ENCODE measurements around the gene DHX40.

The DHX40 gene

DNA sequence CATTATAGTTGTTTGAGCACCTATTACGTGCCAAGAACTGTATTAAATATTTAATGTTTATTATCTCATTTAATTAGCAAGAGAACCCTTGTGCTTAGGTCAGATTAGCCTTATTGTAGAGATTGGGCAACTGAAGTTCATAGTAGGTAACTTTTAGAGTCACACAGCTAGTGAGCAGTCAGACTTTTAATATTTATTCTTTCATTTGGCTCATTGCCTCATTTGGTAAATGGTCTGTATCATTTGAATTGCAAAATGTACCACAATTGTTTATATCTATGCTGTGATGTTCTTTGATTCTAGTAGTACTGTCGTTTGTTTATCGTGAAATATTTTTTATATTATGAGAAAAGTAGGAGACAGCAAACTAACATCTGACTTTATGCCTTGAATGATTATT, 61.9 kb downstream of the DHX40 start:
- no peaks in the 10 kb centered on the region for H3K9me3 ChIP-seq (ENCODE audit: insufficient read depth, low read depth, low read length)
- DNase-seq: no peak

DNA sequence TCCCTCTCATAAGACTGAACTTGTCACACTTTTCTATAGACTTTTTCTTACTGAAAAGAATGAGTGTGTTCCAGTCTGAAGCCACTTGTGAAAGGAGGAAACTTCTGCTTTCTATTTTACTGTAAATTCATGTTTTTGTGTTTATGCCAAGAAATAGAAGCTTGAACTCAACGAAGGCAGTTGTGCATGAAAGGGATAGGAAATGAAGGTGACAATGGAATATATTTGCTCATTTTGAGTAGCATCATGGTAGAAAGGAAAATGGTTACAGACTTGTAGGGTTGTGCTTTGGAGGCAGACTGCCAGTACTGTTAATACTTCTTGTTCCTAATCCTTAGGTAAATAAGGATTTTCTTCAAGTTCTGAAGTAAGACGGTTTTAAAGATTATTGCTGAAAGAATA, 62.4 kb downstream of the DHX40 start:
- no peaks in the 10 kb centered on the region for H3K79me1 ChIP-seq (ENCODE audit: low read length)
- H3K4me2 ChIP-seq (ENCODE audit: low read length): no peak overlapping the region
- no peak overlapping the region for H4K91ac ChIP-seq (ENCODE audit: low read depth, low read length)
- H3K4me1 ChIP-seq (ENCODE audit: control insufficient read depth in 1 of 2, insufficient read depth in 2 of 2, low read length in 2 of 2): no peaks in the 10 kb centered on the region
- no peak overlapping the region for H4K12ac ChIP-seq (ENCODE audit: low read depth, low read length)
- no peaks in the 10 kb centered on the region for H3K27me3 ChIP-seq (ENCODE audit: insufficient read depth, low read length)
- no peak overlapping the region for H3K14ac ChIP-seq (ENCODE audit: low read length)
- no peak overlapping the region for H3K4me3 ChIP-seq (ENCODE audit: low read depth, low read length)
- peaks cover 19% of the 10 kb centered on the region for H3K79me2 ChIP-seq (ENCODE audit: control insufficient read depth, insufficient read depth, low read length, poor library complexity)
- H2AK5ac ChIP-seq (ENCODE audit: low read length): no peak overlapping the region
- no peak overlapping the region for H3K27ac ChIP-seq (ENCODE audit: low read depth, low read length)
- H2BK5ac ChIP-seq (ENCODE audit: low read depth, low read length, poor library complexity): no peak overlapping the region
- H2BK12ac ChIP-seq (ENCODE audit: low read length): no peak overlapping the region
- peaks cover 3% of the 10 kb centered on the region in 2 experiments for H3K36me3 ChIP-seq (ENCODE audit: control insufficient read depth in 1 of 2, insufficient read depth in 2 of 2, low read length in 2 of 2)
- no peak for DNase-seq
- no peak overlapping the region for H3K9ac ChIP-seq (ENCODE audit: low read length)
- no peak overlapping the region for H2AFZ ChIP-seq (ENCODE audit: insufficient read depth, low read length, poor library complexity)
- no peak overlapping the region for H2BK120ac ChIP-seq (ENCODE audit: insufficient read depth, low read length, poor library complexity)
- H3K23ac ChIP-seq (ENCODE audit: low read length): no peak overlapping the region
- no peak overlapping the region for H4K8ac ChIP-seq (ENCODE audit: low read depth, low read length)
- no peaks in the 10 kb centered on the region for H3K9me3 ChIP-seq (ENCODE audit: insufficient read depth, low read depth, low read length)
- H3K18ac ChIP-seq (ENCODE audit: low read length): no peak overlapping the region
- peak overlapping the region; percentile 9 for H3K4ac ChIP-seq (ENCODE audit: low read depth, low read length)
- no CpG with 5 or more reads among the region's 2 CpGs for WGBS (ENCODE audit: extremely low coverage, insufficient coverage, insufficient read length)

More for the DNA sequence above, 61.9 kb downstream of the DHX40 start:
- H3K9ac ChIP-seq (ENCODE audit: low read length): no peak overlapping the region
- H3K23ac ChIP-seq (ENCODE audit: low read length): no peak overlapping the region
- no peak overlapping the region for H3K4me2 ChIP-seq (ENCODE audit: low read length)
- H3K18ac ChIP-seq (ENCODE audit: low read length): no peak overlapping the region
- no peak overlapping the region for H3K14ac ChIP-seq (ENCODE audit: low read length)
- H2BK120ac ChIP-seq (ENCODE audit: insufficient read depth, low read length, poor library complexity): no peak overlapping the region
- H3K27ac ChIP-seq (ENCODE audit: low read depth, low read length): no peak overlapping the region
- H2AFZ ChIP-seq (ENCODE audit: insufficient read depth, low read length, poor library complexity): no peak overlapping the region
- H3K27me3 ChIP-seq (ENCODE audit: insufficient read depth, low read length): no peaks in the 10 kb centered on the region
- no peak overlapping the region for H4K91ac ChIP-seq (ENCODE audit: low read depth, low read length)
- H3K79me1 ChIP-seq (ENCODE audit: low read length): no peaks in the 10 kb centered on the region
- no peak overlapping the region for H2BK12ac ChIP-seq (ENCODE audit: low read length)
- no peak overlapping the region for H3K4me3 ChIP-seq (ENCODE audit: low read depth, low read length)
- 100% methylated on average over 2 of the region's 3 CpGs for WGBS (ENCODE audit: extremely low coverage, insufficient coverage, insufficient read length)
- no peak overlapping the region for H4K12ac ChIP-seq (ENCODE audit: low read depth, low read length)
- H2AK5ac ChIP-seq (ENCODE audit: low read length): no peak overlapping the region
- H3K4ac ChIP-seq (ENCODE audit: low read depth, low read length): no peak overlapping the region
- peaks cover 22% of the 10 kb centered on the region for H3K79me2 ChIP-seq (ENCODE audit: control insufficient read depth, insufficient read depth, low read length, poor library complexity)
- no peak overlapping the region for H4K8ac ChIP-seq (ENCODE audit: low read depth, low read length)
- peaks cover 3 to 5% of the 10 kb centered on the region in 2 experiments for H3K36me3 ChIP-seq (ENCODE audit: control insufficient read depth in 1 of 2, insufficient read depth in 2 of 2, low read length in 2 of 2)
- peaks cover 2% of the 10 kb centered on the region in 2 experiments for H3K4me1 ChIP-seq (ENCODE audit: control insufficient read depth in 1 of 2, insufficient read depth in 2 of 2, low read length in 2 of 2)
- H2BK5ac ChIP-seq (ENCODE audit: low read depth, low read length, poor library complexity): no peak overlapping the region

DNA sequence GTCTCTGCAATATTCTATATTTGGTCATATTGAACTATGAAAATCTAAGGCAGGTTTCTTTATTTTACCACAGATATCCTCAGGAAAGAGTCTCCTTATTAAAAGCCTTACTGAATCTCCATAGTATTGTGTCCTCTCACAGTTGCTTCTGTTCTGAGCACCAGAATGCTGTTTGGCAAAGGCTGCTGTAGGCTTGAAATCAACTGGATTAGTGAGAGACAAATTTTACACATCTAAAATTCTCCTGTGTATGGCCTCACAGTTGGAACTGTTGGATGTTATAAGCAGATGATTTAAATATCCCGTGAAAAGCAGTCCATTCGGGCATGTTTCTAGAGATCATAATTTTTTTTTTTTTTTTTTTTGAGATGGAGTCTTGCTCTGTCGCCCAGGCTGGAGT, 63.8 kb downstream of the DHX40 start:
- peaks cover 3 to 7% of the 10 kb centered on the region in 2 experiments for H3K36me3 ChIP-seq (ENCODE audit: control insufficient read depth in 1 of 2, insufficient read depth in 2 of 2, low read length in 2 of 2)
- no peak overlapping the region for H2BK12ac ChIP-seq (ENCODE audit: low read length)
- no peak for DNase-seq
- no peak overlapping the region for H3K14ac ChIP-seq (ENCODE audit: low read length)
- no CpG with 5 or more reads among the region's 3 CpGs for WGBS (ENCODE audit: extremely low coverage, insufficient coverage, insufficient read length)
- H3K18ac ChIP-seq (ENCODE audit: low read length): no peak overlapping the region
- no peak overlapping the region for H4K91ac ChIP-seq (ENCODE audit: low read depth, low read length)
- no peak overlapping the region for H3K23ac ChIP-seq (ENCODE audit: low read length)
- H3K9me3 ChIP-seq (ENCODE audit: insufficient read depth, low read depth, low read length): no peaks in the 10 kb centered on the region
- H2BK120ac ChIP-seq (ENCODE audit: insufficient read depth, low read length, poor library complexity): no peak overlapping the region
- peaks cover 23% of the 10 kb centered on the region for H3K79me2 ChIP-seq (ENCODE audit: control insufficient read depth, insufficient read depth, low read length, poor library complexity)
- no peaks in the 10 kb centered on the region for H3K79me1 ChIP-seq (ENCODE audit: low read length)
- H3K4me2 ChIP-seq (ENCODE audit: low read length): no peak overlapping the region
- H3K4me1 ChIP-seq (ENCODE audit: control insufficient read depth in 1 of 2, insufficient read depth in 2 of 2, low read length in 2 of 2): peaks cover 4% of the 10 kb centered on the region in 2 experiments
- H3K9ac ChIP-seq (ENCODE audit: low read length): no peak overlapping the region
- no peak overlapping the region for H2AK5ac ChIP-seq (ENCODE audit: low read length)
- no peak overlapping the region for H3K4me3 ChIP-seq (ENCODE audit: low read depth, low read length)
- no peak overlapping the region for H3K27ac ChIP-seq (ENCODE audit: low read depth, low read length)
- H3K27me3 ChIP-seq (ENCODE audit: insufficient read depth, low read length): no peaks in the 10 kb centered on the region
- peak overlapping the region; percentile 89 for H3K4ac ChIP-seq (ENCODE audit: low read depth, low read length)
- H2BK5ac ChIP-seq (ENCODE audit: low read depth, low read length, poor library complexity): no peak overlapping the region
- H2AFZ ChIP-seq (ENCODE audit: insufficient read depth, low read length, poor library complexity): no peak overlapping the region
- H4K12ac ChIP-seq (ENCODE audit: low read depth, low read length): no peak overlapping the region
- H4K8ac ChIP-seq (ENCODE audit: low read depth, low read length): no peak overlapping the region

DNA sequence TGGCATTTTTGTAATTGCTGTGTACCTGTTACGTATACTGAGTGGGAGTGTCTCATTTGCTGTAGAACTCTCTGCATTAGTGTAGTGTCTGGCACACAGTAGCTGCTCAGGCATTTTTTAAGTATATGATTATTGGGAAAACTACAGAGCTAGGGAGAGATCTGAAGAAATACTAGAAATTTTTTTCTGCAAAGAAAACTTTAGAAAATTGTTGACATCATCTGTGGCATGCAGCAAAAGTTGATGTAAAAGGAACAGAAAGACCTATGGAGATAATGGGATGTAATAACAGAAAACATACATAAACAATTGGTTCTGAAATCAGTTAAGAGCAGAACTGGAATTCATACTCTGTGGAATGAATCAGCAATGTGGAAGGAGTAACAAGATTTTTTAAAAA, 65.9 kb downstream of the DHX40 start:
- no peaks in the 10 kb centered on the region for H3K27me3 ChIP-seq (ENCODE audit: insufficient read depth, low read length)
- no peak overlapping the region for H2BK5ac ChIP-seq (ENCODE audit: low read depth, low read length, poor library complexity)
- H2BK120ac ChIP-seq (ENCODE audit: insufficient read depth, low read length, poor library complexity): no peak overlapping the region
- H3K9ac ChIP-seq (ENCODE audit: low read length): no peak overlapping the region
- no peak overlapping the region for H2BK12ac ChIP-seq (ENCODE audit: low read length)
- H4K8ac ChIP-seq (ENCODE audit: low read depth, low read length): no peak overlapping the region
- H3K27ac ChIP-seq (ENCODE audit: low read depth, low read length): no peak overlapping the region
- no peak overlapping the region for H3K18ac ChIP-seq (ENCODE audit: low read length)
- peak; percentile 71 to 92 for DNase-seq
- H3K14ac ChIP-seq (ENCODE audit: low read length): no peak overlapping the region
- no peak overlapping the region for H4K12ac ChIP-seq (ENCODE audit: low read depth, low read length)
- H3K9me3 ChIP-seq (ENCODE audit: insufficient read depth, low read depth, low read length): no peaks in the 10 kb centered on the region
- H3K79me2 ChIP-seq (ENCODE audit: control insufficient read depth, insufficient read depth, low read length, poor library complexity): peaks cover 21% of the 10 kb centered on the region
- H3K4me3 ChIP-seq (ENCODE audit: low read depth, low read length): no peak overlapping the region
- H4K91ac ChIP-seq (ENCODE audit: low read depth, low read length): no peak overlapping the region
- H3K36me3 ChIP-seq (ENCODE audit: control insufficient read depth in 1 of 2, insufficient read depth in 2 of 2, low read length in 2 of 2): peaks cover 6 to 7% of the 10 kb centered on the region in 2 experiments
- peak overlapping the region; percentile 99 for H3K4ac ChIP-seq (ENCODE audit: low read depth, low read length)
- peaks cover 4% of the 10 kb centered on the region in 2 experiments for H3K4me1 ChIP-seq (ENCODE audit: control insufficient read depth in 1 of 2, insufficient read depth in 2 of 2, low read length in 2 of 2)
- no peak overlapping the region for H2AFZ ChIP-seq (ENCODE audit: insufficient read depth, low read length, poor library complexity)
- no peaks in the 10 kb centered on the region for H3K79me1 ChIP-seq (ENCODE audit: low read length)
- no peak overlapping the region for H3K4me2 ChIP-seq (ENCODE audit: low read length)
- no CpG with 5 or more reads among the region's 1 CpG for WGBS (ENCODE audit: extremely low coverage, insufficient coverage, insufficient read length)
- no peak overlapping the region for H3K23ac ChIP-seq (ENCODE audit: low read length)
- H2AK5ac ChIP-seq (ENCODE audit: low read length): no peak overlapping the region
